ENCODE measurements around the gene HSFX1.
"Not testable (repeated sequence)": the region's sequence is repeated elsewhere in the genome, so short reads cannot be mapped to it uniquely, and the experiment has no call there.

- not testable (repeated sequence) for TF ChIP-seq JUND (IDR thresholded peaks at IDR 0.05; ENCODE audit: low read length); POLR2A (IDR thresholded peaks at IDR 0.05; ENCODE audit: control extremely low read depth in 1 of 2, low read depth in 2 of 2, low read length in 2 of 2); EGR1 (IDR thresholded peaks at IDR 0.05; ENCODE audit: borderline replicate concordance, low read depth, low read length)
- TF ChIP-seq, protein P1, sequence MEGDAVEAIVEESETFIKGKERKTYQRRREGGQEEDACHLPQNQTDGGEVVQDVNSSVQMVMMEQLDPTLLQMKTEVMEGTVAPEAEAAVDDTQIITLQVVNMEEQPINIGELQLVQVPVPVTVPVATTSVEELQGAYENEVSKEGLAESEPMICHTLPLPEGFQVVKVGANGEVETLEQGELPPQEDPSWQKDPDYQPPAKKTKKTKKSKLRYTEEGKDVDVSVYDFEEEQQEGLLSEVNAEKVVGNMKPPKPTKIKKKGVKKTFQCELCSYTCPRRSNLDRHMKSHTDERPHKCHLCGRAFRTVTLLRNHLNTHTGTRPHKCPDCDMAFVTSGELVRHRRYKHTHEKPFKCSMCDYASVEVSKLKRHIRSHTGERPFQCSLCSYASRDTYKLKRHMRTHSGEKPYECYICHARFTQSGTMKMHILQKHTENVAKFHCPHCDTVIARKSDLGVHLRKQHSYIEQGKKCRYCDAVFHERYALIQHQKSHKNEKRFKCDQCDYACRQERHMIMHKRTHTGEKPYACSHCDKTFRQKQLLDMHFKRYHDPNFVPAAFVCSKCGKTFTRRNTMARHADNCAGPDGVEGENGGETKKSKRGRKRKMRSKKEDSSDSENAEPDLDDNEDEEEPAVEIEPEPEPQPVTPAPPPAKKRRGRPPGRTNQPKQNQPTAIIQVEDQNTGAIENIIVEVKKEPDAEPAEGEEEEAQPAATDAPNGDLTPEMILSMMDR (IDR thresholded peaks at IDR 0.05; ENCODE audit: control extremely low read depth in 1 of 3, insufficient read depth in 1 of 3, low read depth in 1 of 3, low read length in 3 of 3): not testable (repeated sequence)
Measured at GRCh38 chrX:149746390-149747007, 27.4 kb upstream of the HSFX1 start.
